ENCODE data around the gene IFNAR1.

DNA sequence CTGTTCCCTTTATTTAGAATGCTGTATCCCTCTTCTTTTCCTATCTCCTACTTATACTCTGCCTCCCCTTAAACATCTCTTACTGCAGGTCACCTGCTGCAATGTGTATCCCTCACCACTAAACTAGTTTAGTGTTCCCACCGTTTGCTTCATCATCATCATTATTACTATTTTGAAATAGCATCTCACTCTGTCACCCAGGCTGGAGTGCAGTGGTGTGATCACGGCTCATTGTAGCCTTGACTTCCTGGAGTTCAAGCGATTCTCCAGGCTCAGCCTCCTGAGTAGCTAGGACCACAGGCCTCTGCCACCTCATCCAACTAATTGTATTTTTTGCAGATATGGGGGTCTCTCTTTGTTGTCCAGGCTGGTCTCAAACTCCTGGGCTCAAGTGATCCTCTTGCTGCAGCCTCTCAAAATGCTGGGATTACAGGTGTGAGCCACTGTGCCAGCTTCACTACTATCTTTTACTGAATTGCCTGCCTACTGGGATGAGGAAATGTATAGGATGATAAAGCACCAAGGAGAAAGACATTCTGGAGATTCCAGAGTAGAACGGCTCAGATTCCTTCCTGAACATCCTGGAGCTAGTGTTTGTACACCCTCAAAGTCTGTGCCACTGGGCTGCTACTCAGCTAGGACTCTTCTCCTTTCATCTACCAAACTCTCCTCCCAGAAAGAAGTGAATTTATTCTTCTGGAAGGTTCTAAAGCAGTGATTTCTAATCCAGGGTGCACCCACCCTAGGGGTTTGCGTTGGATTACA, 8.6 kb upstream of the IFNAR1 start:
- TF ChIP-seq, protein P1, sequence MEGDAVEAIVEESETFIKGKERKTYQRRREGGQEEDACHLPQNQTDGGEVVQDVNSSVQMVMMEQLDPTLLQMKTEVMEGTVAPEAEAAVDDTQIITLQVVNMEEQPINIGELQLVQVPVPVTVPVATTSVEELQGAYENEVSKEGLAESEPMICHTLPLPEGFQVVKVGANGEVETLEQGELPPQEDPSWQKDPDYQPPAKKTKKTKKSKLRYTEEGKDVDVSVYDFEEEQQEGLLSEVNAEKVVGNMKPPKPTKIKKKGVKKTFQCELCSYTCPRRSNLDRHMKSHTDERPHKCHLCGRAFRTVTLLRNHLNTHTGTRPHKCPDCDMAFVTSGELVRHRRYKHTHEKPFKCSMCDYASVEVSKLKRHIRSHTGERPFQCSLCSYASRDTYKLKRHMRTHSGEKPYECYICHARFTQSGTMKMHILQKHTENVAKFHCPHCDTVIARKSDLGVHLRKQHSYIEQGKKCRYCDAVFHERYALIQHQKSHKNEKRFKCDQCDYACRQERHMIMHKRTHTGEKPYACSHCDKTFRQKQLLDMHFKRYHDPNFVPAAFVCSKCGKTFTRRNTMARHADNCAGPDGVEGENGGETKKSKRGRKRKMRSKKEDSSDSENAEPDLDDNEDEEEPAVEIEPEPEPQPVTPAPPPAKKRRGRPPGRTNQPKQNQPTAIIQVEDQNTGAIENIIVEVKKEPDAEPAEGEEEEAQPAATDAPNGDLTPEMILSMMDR (conservative IDR thresholded peaks at IDR 0.05 in 1 of 2, IDR thresholded peaks at IDR 0.05 in 1 of 2; ENCODE audit: low read depth in 1 of 2, low read length in 2 of 2) = no peak
- TF ChIP-seq EZH2 (IDR thresholded peaks at IDR 0.05; ENCODE audit: low read length, missing control alignments) = no peak

Measured in fibroblast of lung (primary cell).